ENCODE data around the gene SLC5A10.
"Not testable (repeated sequence)": the region's sequence is repeated elsewhere in the genome, so short reads cannot be mapped to it uniquely, and the experiment has no call there.

DNA sequence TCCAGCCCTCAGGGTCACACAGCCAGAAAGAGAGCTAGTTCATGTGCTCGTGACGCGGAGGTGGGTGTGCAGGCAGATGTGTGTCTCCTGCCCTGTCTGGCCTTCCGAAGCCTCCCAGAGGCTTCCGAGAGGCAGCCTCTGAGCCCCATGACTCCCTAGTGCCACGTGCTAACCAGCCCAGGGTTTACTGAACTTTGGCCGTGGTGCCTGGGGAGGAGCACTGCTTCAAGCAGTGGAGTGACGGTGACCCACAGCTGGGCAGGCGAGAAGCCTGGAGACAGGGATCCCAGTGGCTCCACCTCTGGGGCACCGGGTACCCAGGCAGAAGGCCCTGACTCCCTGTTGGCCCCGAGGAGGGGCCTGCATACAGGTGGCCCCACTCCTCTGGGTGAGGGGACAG lies 76.7 kb downstream of the SLC5A10 start:
- TF ChIP-seq EP300, POLR2A (IDR thresholded peaks at IDR 0.05): not testable (repeated sequence)
- TF ChIP-seq, protein P1, sequence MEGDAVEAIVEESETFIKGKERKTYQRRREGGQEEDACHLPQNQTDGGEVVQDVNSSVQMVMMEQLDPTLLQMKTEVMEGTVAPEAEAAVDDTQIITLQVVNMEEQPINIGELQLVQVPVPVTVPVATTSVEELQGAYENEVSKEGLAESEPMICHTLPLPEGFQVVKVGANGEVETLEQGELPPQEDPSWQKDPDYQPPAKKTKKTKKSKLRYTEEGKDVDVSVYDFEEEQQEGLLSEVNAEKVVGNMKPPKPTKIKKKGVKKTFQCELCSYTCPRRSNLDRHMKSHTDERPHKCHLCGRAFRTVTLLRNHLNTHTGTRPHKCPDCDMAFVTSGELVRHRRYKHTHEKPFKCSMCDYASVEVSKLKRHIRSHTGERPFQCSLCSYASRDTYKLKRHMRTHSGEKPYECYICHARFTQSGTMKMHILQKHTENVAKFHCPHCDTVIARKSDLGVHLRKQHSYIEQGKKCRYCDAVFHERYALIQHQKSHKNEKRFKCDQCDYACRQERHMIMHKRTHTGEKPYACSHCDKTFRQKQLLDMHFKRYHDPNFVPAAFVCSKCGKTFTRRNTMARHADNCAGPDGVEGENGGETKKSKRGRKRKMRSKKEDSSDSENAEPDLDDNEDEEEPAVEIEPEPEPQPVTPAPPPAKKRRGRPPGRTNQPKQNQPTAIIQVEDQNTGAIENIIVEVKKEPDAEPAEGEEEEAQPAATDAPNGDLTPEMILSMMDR (IDR thresholded peaks at IDR 0.05) = not testable (repeated sequence)

Measured in gastroesophageal sphincter (tissue), 3 donors.